GM12878 (cell line): ENCODE results near the gene CDCA3. TPM values are rescaled to one million over a fixed set of nuclear protein-coding genes. Genes with fewer than 3 reads are reported as not detected.

Experiments used
- ATAC-seq: fragments of 200-7000 bp; cut with Tn5 transposase; 3 replicates; pipeline ENCODE4 v1.9.1; 2020; ENCODE audit warnings: mild to moderate bottlenecking, moderate library complexity
- BruUV-seq: library from RNA; stranded (reverse); fragments of 400-500 nt; replicated peaks from 2 replicates; lab custom pipeline; 2021; lab: Mats Ljungman, UMichigan
- CTCF ChIA-PET: fragments of 300-600 bp; sonication (Branson Sonifier 250); formaldehyde crosslinking; extraction: SDS; loops from one replicate; lab custom pipeline; 2021; ENCODE audit warnings: inconsistent platforms; lab: Yijun Ruan, JAX
- POLR2A ChIA-PET: fragments of 350-600 bp; formaldehyde crosslinking; extraction: SDS; loops from one replicate; lab custom pipeline; 2021; ENCODE audit warnings: inconsistent platforms; lab: Charles Lee
- RAD21 ChIA-PET: fragments of 300-600 bp; sonication (Branson Sonifier 250); formaldehyde crosslinking; loops from one replicate; lab custom pipeline; 2023; ENCODE audit warnings: antibody characterized with exemption; ENCODE audit not compliant: unreplicated experiment; lab: Charles Lee
- SMC1A ChIA-PET: fragments of 300-600 bp; sonication (Branson Sonifier 250); formaldehyde crosslinking; loops from one replicate; lab custom pipeline; 2023; ENCODE audit not compliant: unreplicated experiment, uncharacterized antibody; lab: Charles Lee
- DNase-seq: peaks from one replicate; pipeline ENCODE4 v3.0.0-alpha.2; 2011; ENCODE audit warnings: low read depth, low spot score
- FAIRE-seq: peaks from 3 replicates; lab custom pipeline; 2011; peaks lifted over from hg19 to GRCh38; lab: Jason Lieb, UNC
- H2AFZ ChIP-seq: 2 replicates; pipeline ENCODE4 v1.6.0; 2011; ENCODE audit warnings: low read depth, low read length, control low read depth; ENCODE audit not compliant: control insufficient read depth
- H3K27ac ChIP-seq: 2 replicates; pipeline ENCODE4 v1.5.1; 2011; ENCODE audit warnings: control low read depth; ENCODE audit not compliant: control insufficient read depth, insufficient read depth
- H3K27me3 ChIP-seq, 2 experiments: replicated peaks in 1 of 2; 2 replicates each; pipeline versions ENCODE4 v1.6.0 to v1.6.1; 2011; ENCODE audit warnings: low read length in 1 of 2; ENCODE audit not compliant: control insufficient read depth in 2 of 2, insufficient read depth in 2 of 2
- H3K36me3 ChIP-seq, 2 experiments: 2 replicates each; pipeline ENCODE4 v1.5.1; 2011; ENCODE audit warnings: low read length in 1 of 2; ENCODE audit not compliant: control insufficient read depth in 2 of 2, insufficient read depth in 2 of 2
- H3K4me1 ChIP-seq: 2 replicates; pipeline ENCODE4 v1.6.1; 2011; ENCODE audit warnings: mild to moderate bottlenecking, low read length, moderate library complexity, mixed read lengths; ENCODE audit not compliant: control insufficient read depth, insufficient read depth
- H3K4me2 ChIP-seq: 2 replicates; pipeline ENCODE4 v1.6.0; 2011; ENCODE audit warnings: control low read depth; ENCODE audit not compliant: control insufficient read depth, insufficient read depth
- H3K4me3 ChIP-seq: fragments of 200-600 bp; sonication (generic); 2 replicates; pipeline ENCODE4 v1.5.1; 2016
- H3K79me2 ChIP-seq: 2 replicates; pipeline ENCODE4 v1.6.0; 2011; ENCODE audit warnings: low read length; ENCODE audit not compliant: control insufficient read depth, insufficient read depth
- H3K9ac ChIP-seq: 2 replicates; pipeline ENCODE4 v1.8.0; 2011; ENCODE audit warnings: low read length, control low read depth, mixed read lengths; ENCODE audit not compliant: control insufficient read depth, insufficient read depth
- H3K9me3 ChIP-seq: replicated peaks from 3 replicates; pipeline ENCODE4 v1.5.1; 2011; ENCODE audit warnings: mild to moderate bottlenecking, low read length; ENCODE audit not compliant: control insufficient read depth, insufficient read depth
- H4K20me1 ChIP-seq: 2 replicates; pipeline ENCODE4 v1.6.0; 2011; ENCODE audit not compliant: control insufficient read depth, insufficient read depth
- BHLHE40 ChIP-seq, 2 experiments: fragments of 450-650 bp in 1 of 2; IDR thresholded peaks; 2 replicates each; pipeline ENCODE4 v1.6.1; 2011 to 2017; ENCODE audit warnings: low read depth in 2 of 2, borderline replicate concordance in 1 of 2, improper control_type of control experiment in 1 of 2, low read length in 1 of 2, mild to moderate bottlenecking in 1 of 2
- CBX3 ChIP-seq: fragments of 200-600 bp; sonication (generic); IDR thresholded peaks from 2 replicates; pipeline ENCODE4 v1.6.1; 2016; ENCODE audit warnings: low read depth, borderline replicate concordance
- CEBPB ChIP-seq, 2 experiments: fragments of 150-350 bp in 1 of 2; IDR thresholded peaks; 2 replicates each; pipeline ENCODE4 v1.6.1; 2012 to 2014; ENCODE audit warnings: low read depth in 2 of 2, low read length in 2 of 2, borderline replicate concordance in 1 of 2, inconsistent platforms in 1 of 2
- FOS ChIP-seq: IDR thresholded peaks from 3 replicates; pipeline ENCODE4 v1.6.1; 2011; ENCODE audit warnings: borderline replicate concordance; ENCODE audit not compliant: insufficient read length; ENCODE audit errors: extremely low read depth
- KDM1A ChIP-seq: fragments of 200-600 bp; sonication (generic); IDR thresholded peaks from 2 replicates; pipeline ENCODE4 v1.6.1; 2016; ENCODE audit warnings: borderline replicate concordance
- NKRF ChIP-seq: fragments of 450-650 bp; conservative IDR thresholded peaks from 2 replicates; pipeline ENCODE4 v1.6.1; 2017; ENCODE audit warnings: mild to moderate bottlenecking, moderate library complexity
- PKNOX1 ChIP-seq: fragments of 450-650 bp; IDR thresholded peaks from 2 replicates; pipeline ENCODE4 v1.6.1; 2016; ENCODE audit warnings: mild to moderate bottlenecking
- REST ChIP-seq: IDR thresholded peaks from 2 replicates; pipeline ENCODE4 v1.6.1; 2012; ENCODE audit warnings: mild to moderate bottlenecking, low read depth, low read length
- TCF7 ChIP-seq: IDR thresholded peaks from 2 replicates; pipeline ENCODE4 v1.6.1; 2014; ENCODE audit warnings: antibody characterized with exemption, borderline replicate concordance
- USF2 ChIP-seq: IDR thresholded peaks from 2 replicates; pipeline ENCODE4 v1.6.1; 2011; ENCODE audit warnings: low read depth, low read length, improper control_type of control experiment, borderline replicate concordance
- WGBS: methylation state at CpG from one replicate; pipeline ENCODE4 v1.1.6; 2016; ENCODE audit warnings: low lambda C conversion rate; ENCODE audit not compliant: insufficient replicate concordance, insufficient coverage; ENCODE audit errors: missing lambda C conversion rate; 5-methylcytosine and 5-hydroxymethylcytosine counted together
- in situ Hi-C: fragments of 300-500 bp; cut with MboI; formaldehyde crosslinking; loops from 9 replicates; pipeline ENCODE4 v1.14.3; 2018; ENCODE audit warnings: mixed read lengths
- intact Hi-C: fragments of 100-400 bp; cut with micrococcal nuclease; formaldehyde crosslinking; loops from one replicate; pipeline ENCODE4 v1.14.2; 2022; ENCODE audit not compliant: unreplicated experiment
- polyA plus RNA-seq, 11 experiments: library from polyadenylated mRNA; depleted of rRNA in 4 of 11; unstranded in 6 of 11; stranded (reverse) in 5 of 11; fragments of >200 nt; fragmentation: Nextera tagmentation in 4 of 11; fragmentation: Illumina TruSeq in 1 of 11; extraction: Ambion mirVana in 4 of 11; extraction: Trizol in 1 of 11; gene quantifications; 1 replicate in 1 of 11; 2 replicates in 10 of 11; pipeline versions ENCODE4 v1.2.1 to v1.2.3, GENCODE V29; 2011 to 2016; ENCODE audit warnings: inconsistent platforms in 2 of 11, missing spikeins in 2 of 11, low read depth in 1 of 11
- total RNA-seq, 4 experiments: library from RNA; depleted of rRNA in 3 of 4; stranded (reverse); fragments of >200 nt in 3 of 4; fragmentation: Illumina TruSeq in 1 of 4; extraction: Trizol in 1 of 4; gene quantifications; 2 replicates each; pipeline versions ENCODE4 v1.2.1 to v1.2.3, GENCODE V29; 2013 to 2021

The CDCA3 gene
- total and polyA plus RNA-seq, 10 of the 15 experiments (the other 5 are each of a cell fraction or from before 2014, with no cell fraction given), result 34.5 to 148 (median 97.4) TPM

DNA sequence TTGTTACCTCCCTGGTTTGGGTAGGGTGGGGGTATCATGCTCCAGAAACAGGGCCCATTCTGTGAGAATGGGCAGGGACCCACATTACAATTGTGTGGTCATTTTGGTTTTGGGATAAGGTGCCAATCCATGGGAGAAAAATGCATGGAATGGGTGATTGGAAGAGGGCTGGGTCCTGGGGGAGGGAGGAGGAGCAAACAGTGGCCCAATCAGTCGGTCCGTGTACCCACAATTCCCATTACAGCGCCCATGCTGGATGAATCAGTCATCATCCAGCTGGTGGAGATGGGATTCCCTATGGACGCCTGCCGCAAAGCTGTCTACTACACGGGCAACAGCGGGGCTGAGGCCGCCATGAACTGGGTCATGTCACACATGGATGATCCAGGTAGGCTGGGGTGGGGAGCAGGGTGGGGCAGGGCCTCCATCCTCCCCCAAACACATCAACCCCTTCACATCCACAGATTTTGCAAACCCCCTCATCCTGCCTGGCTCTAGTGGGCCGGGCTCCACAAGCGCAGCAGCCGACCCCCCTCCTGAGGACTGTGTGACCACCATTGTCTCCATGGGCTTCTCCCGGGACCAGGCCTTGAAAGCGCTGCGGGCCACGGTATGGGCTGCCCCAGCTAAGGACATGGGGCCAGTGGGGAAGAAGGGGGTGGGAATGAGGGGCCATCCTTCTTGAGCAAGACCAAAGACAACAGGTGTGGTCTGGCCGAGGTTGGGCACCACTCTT, 12.7 kb upstream of the CDCA3 start (continued):
- TF ChIP-seq PKNOX1 (no peak), NKRF (no peak)

DNA sequence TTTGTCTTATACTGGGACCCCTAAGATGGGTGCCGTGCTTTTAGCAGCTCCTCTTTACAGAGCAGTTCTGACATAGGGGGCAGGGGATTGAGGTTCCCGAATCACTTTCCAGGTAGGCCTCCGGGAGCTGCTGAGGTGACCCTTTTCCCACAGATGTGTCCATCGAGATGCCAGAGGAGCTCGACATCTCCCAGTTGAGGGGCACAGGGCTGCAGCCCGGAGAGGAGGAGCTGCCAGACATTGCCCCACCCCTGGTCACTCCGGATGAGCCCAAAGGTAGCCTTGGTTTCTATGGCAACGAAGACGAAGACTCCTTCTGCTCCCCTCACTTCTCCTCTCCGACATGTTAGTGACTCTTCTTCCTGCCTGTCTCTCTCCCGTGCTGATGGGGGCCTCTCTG, 11.9 kb upstream of the CDCA3 start:
- H3K36me3 ChIP-seq, result peaks cover 30 to 40% of the 10 kb centered on the region in 2 experiments
- TF ChIP-seq TCF7 (no peak), FOS (no peak), USF2 (no peak), CBX3 (no peak), REST (no peak), KDM1A (no peak), BHLHE40 (IDR thresholded peaks at IDR 0.05; ENCODE audit: borderline replicate concordance in 1 of 2, low read depth in 2 of 2, low read length in 1 of 2) (no peak), CEBPB (IDR thresholded peaks at IDR 0.05; ENCODE audit: borderline replicate concordance in 1 of 2, low read depth in 2 of 2, low read length in 2 of 2) (no peak)
- no peaks in the 10 kb centered on the region for H3K27me3 ChIP-seq
- CTCF ChIA-PET, result interaction anchor here (1.7 kb wide), 1 partner anchor 10 kb away, joined by 4 read pairs; the partner anchor contains the start of gene SPSB2
- no peak for DNase-seq
- SMC1A ChIA-PET, result no interaction called here
- no peak for ATAC-seq
- no peaks in the 10 kb centered on the region for H4K20me1 ChIP-seq
- H3K27ac ChIP-seq, result no peak overlapping the region
- no peak for FAIRE-seq
- peaks cover 12% of the 10 kb centered on the region for H3K79me2 ChIP-seq
- no peak overlapping the region for H3K9ac ChIP-seq
- POLR2A ChIA-PET, result no interaction called here
- H3K4me1 ChIP-seq, result peaks cover 6% of the 10 kb centered on the region
- RAD21 ChIA-PET, result no interaction called here
- in situ Hi-C loops, result no loop called here
- intact Hi-C loops, result no loop called here
- no peaks in the 10 kb centered on the region for H3K9me3 ChIP-seq
- no peak overlapping the region for H2AFZ ChIP-seq
- 96% methylated on average over 11 of the region's 11 CpGs for whole genome bisulfite sequencing
- BruUV-seq, result no TSS peak
- no peak overlapping the region for H3K4me2 ChIP-seq
- H3K4me3 ChIP-seq, result no peak overlapping the region
